Right lobe of liver (tissue), 6 donors: Measurements from ENCODE around the gene OAS1. TPM values are rescaled to one million over a fixed set of nuclear protein-coding genes. Genes with fewer than 3 reads are reported as not detected.
A peak's percentile ranks its signal among the peaks of the same experiment; 100 is the strongest.

ENCODE experiments used
- ATAC-seq, 4 donors: fragments of 200-7000 bp; cut with Tn5 transposase; one replicate each; pipeline ENCODE4 v1.9.1; 2020; ENCODE audit warnings: mild to moderate bottlenecking in 4 of 4, moderate library complexity in 4 of 4
- DNase-seq, 3 donors: peaks; one replicate each; pipeline ENCODE4 v3.0.0-alpha.2; 2020
- H3K27ac ChIP-seq, 3 donors: fragments of 200-600 bp; one replicate each; pipeline ENCODE4 v1.8.0; 2022
- H3K27me3 ChIP-seq, 2 donors: fragments of 200-600 bp; one replicate each; pipeline ENCODE4 v1.8.0; 2022
- H3K36me3 ChIP-seq, 4 donors: fragments of 200-600 bp; sonication (generic) in 1 of 4; one replicate each; pipeline versions ENCODE4 v1.5.1 to v1.8.0; 2017 to 2022; ENCODE audit warnings: control low read depth in 1 of 4
- H3K4me1 ChIP-seq, 4 donors: fragments of 200-600 bp; sonication (generic) in 1 of 4; one replicate each; pipeline versions ENCODE4 v1.5.1 to v1.8.0; 2017 to 2022; ENCODE audit warnings: control low read depth in 1 of 4
- H3K4me3 ChIP-seq, 3 donors: fragments of 200-600 bp; one replicate each; pipeline ENCODE4 v1.8.0; 2022
- H3K9me3 ChIP-seq, 4 donors: fragments of 200-600 bp; sonication (generic) in 1 of 4; one replicate each; pipeline versions ENCODE4 v1.5.1 to v1.8.0; 2017 to 2022; ENCODE audit warnings: control low read depth in 1 of 4
- POLR2A ChIP-seq: fragments of 450-650 bp; IDR thresholded peaks from one replicate; pipeline ENCODE4 v1.6.1; 2017; ENCODE audit warnings: antibody characterized with exemption, mild to moderate bottlenecking
- WGBS: methylation state at CpG from one replicate; pipeline ENCODE4 v1.1.6; 2018; ENCODE audit warnings: low coverage, low lambda C conversion rate; ENCODE audit not compliant: insufficient coverage; ENCODE audit errors: missing lambda C conversion rate; 5-methylcytosine and 5-hydroxymethylcytosine counted together
- intact Hi-C, 2 donors: fragments of 100-400 bp; cut with DNase I; formaldehyde crosslinking; loops; one replicate each; pipeline versions ENCODE4 v1.11.2 to v1.14.1; 2022
- total RNA-seq, 6 experiments: library from RNA; depleted of rRNA in 2 of 6; stranded (reverse); fragments of >200 nt in 2 of 6; fragmentation: NEBNext Ultra II Directional in 3 of 6; extraction: Animal tissue kit (Norgen Biotek cat#: 25700) in 3 of 6; gene quantifications; one replicate each; pipeline versions ENCODE4 v1.1.0 to v1.2.4, GENCODE V29; 2016 to 2023
- TF ChIP-seq, protein P1 (sequence below), 4 donors: fragments of 200-600 bp in 3 of 4; fragments of 450-650 bp in 1 of 4; IDR thresholded peaks; one replicate each; pipeline versions ENCODE4 v1.5.1 to v1.8.0; 2016 to 2022; ENCODE audit warnings: antibody characterized with exemption in 4 of 4, mild to moderate bottlenecking in 2 of 4
- donor health status: DM: no; HTN: yes; CAD: no.
- donor health status: DM: no; HTN: no; CAD: no.
- donor health status: DM: no; HTN: no; CAD: no.
- donor health status: DM: no; HTN: yes; CAD: no.
- donor health status: DM: no; HTN: yes; CAD: no.

The OAS1 gene
- total RNA-seq, 6 experiments from 2014 or later, result 19.2 to 23.0 (median 22.5) TPM

DNA sequence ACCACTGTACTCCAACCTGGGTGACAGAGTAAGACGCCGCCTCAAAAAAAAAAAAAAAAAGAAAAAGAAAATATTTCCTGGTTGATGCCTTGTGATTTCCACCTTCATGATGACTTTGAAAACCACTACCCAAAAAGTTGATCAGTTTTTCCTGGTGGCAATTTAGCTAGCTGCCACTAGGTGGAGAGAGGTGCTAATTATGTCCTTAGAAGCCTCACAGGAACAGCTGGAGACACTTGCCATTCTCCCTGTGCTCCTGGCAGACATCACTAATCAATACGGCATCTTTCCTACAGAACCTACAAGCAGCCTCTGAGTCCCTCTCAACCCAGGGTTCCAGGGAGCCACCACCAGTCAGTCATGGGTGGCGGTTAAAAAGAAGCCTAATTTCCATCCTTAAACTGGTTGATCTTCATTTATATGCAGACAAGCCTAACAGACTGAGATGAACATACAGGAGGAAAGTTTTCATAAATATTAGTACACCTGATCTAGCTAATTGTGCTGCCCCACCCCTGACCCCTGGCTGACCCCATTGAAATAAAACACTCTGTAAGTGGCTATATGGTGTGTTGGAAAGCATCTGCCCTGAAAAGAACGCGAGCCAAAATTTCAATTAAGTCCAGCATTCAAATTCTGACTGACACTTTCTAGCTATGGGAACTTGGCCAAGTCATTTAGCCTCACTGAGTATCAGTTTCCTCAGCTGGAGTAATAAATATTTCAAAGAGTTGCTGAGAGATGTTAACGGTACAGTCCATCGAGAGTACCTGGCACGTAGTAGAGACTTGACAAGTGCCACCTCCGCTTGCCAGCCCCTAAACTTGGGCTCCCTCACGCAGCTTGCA, 6.2 kb upstream of the OAS1 start:
- intact Hi-C loops, result no loop called here

DNA sequence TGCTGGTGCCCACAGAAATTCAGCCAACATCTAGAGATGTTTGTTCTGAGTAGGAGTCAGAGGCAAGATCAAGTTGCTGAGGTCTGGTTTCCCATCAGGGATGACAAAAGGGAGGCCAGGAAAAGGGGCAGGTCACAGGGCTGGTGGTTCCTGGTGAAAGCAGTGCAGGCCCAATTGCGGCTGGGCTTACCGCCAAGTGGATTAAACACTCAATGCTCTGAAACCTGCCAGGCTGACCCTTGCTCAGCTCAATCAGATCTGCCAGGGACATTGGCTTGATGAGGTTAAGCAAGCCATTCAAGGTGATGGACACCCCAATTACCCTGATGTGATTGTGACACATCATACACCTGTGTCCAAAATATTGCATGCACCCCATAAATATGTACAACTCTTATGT, 5.5 kb upstream of the OAS1 start:
- no peaks in the 10 kb centered on the region for H3K27me3 ChIP-seq
- 29% methylated on average over 1 of the region's 2 CpGs for WGBS
- peaks cover 0 to 25% (median 14%) of the 10 kb centered on the region in 4 donors for H3K4me1 ChIP-seq
- intact Hi-C loops, result no loop called here
- no peaks in the 10 kb centered on the region for H3K36me3 ChIP-seq
- no peaks in the 10 kb centered on the region for H3K9me3 ChIP-seq
- TF ChIP-seq, protein P1, sequence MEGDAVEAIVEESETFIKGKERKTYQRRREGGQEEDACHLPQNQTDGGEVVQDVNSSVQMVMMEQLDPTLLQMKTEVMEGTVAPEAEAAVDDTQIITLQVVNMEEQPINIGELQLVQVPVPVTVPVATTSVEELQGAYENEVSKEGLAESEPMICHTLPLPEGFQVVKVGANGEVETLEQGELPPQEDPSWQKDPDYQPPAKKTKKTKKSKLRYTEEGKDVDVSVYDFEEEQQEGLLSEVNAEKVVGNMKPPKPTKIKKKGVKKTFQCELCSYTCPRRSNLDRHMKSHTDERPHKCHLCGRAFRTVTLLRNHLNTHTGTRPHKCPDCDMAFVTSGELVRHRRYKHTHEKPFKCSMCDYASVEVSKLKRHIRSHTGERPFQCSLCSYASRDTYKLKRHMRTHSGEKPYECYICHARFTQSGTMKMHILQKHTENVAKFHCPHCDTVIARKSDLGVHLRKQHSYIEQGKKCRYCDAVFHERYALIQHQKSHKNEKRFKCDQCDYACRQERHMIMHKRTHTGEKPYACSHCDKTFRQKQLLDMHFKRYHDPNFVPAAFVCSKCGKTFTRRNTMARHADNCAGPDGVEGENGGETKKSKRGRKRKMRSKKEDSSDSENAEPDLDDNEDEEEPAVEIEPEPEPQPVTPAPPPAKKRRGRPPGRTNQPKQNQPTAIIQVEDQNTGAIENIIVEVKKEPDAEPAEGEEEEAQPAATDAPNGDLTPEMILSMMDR (IDR thresholded peaks at IDR 0.05), result no peak
- TF ChIP-seq POLR2A, result no peak
- peak; percentile 90 to 94 (median 90) for ATAC-seq
- DNase-seq, result peak; percentile 85 to 92 (median 87)
- H3K4me3 ChIP-seq, result no peak overlapping the region
- peak overlapping the region in 1 of 3 donors; percentile 30 for H3K27ac ChIP-seq

More for the DNA sequence above, 6.2 kb upstream of the OAS1 start:
- H3K9me3 ChIP-seq, result no peaks in the 10 kb centered on the region
- H3K36me3 ChIP-seq, result no peaks in the 10 kb centered on the region
- WGBS, result 61% methylated on average over 10 of the region's 11 CpGs
- TF ChIP-seq POLR2A, result no peak
- TF ChIP-seq, protein P1 (IDR thresholded peaks at IDR 0.05), result peak; percentile 61 to 76 (median 64)
- H3K4me3 ChIP-seq, result no peak overlapping the region
- peak overlapping the region in 1 of 3 donors; percentile 30 for H3K27ac ChIP-seq
- no peaks in the 10 kb centered on the region for H3K27me3 ChIP-seq
- ATAC-seq, result peak; percentile 65 to 80 (median 75)
- peaks cover 0 to 17% (median 8%) of the 10 kb centered on the region in 4 donors for H3K4me1 ChIP-seq
- DNase-seq, result no peak

DNA sequence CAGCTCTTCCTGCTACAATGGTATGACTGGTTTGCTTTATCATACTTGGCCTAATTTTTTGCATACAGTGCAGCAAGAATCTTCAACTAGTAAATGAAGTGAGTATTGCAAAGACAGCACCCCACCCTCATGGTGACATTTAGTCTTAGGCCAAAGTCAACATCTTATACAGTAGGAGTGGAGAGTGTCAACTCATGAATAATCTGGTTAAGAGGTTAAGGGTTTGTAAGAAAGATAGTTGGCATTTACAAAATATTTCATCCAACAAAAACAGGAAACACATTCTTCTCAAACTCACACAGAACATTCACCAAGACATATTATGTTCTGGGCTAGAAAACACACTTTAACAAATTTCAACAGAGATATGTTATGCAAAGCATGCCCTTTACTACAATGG, 2.2 kb upstream of the OAS1 start:
- Histone ChIP-seq H3K4me1 (peaks cover 0 to 45% (median 21%) of the 10 kb centered on the region in 4 donors), H3K9me3 (no peaks in the 10 kb centered on the region), H3K4me3 (no peak overlapping the region), H3K36me3 (no peaks in the 10 kb centered on the region), H3K27ac (no peak overlapping the region), H3K27me3 (no peaks in the 10 kb centered on the region)
- ATAC-seq, result no peak
- TF ChIP-seq POLR2A, result no peak
- DNase-seq, result no peak
- intact Hi-C loops, result no loop called here

DNA sequence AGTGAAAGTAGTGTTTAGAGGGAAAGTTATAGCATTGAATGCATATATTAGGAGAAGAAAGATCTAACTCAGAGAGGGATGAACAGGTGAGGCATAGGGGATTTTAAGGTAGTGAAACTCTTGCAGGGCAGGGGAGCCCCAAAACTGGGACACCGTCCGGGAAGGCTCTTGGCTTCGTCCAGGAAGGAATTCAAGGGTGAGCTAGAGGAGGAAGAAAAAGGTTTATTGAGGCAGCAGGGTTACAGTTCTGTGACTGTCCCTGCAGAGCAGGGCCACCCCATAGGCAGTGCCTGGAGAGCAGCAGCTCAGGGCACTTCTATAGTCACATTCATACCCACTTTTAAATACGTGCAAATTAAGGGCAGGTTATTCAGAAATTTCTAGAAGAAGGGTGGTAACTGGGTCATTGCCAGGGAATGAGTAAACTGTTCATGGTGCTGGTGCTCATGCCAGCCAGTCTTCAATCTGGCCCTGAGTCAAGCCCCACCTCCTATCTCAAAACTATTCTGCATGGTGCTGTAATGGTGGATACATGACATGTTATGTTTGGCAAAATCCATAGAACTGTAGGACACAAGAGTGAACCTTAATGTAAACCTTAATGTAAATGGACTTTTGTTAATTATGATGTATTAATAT, 1.2 kb upstream of the OAS1 start:
- ATAC-seq (peak in 2 of 4 donors; percentile 17 to 22), DNase-seq (peak in 1 of 3 donors; percentile 54)
- whole genome bisulfite sequencing, result 32% methylated on average over 4 of the region's 4 CpGs
- Histone ChIP-seq H3K4me1 (peaks cover 0 to 42% (median 21%) of the 10 kb centered on the region in 4 donors), H3K9me3 (no peaks in the 10 kb centered on the region), H3K27me3 (no peaks in the 10 kb centered on the region), H3K36me3 (no peaks in the 10 kb centered on the region), H3K4me3 (no peak overlapping the region), H3K27ac (peak overlapping the region; percentile 43 to 88 (median 54))
- TF ChIP-seq, protein P1 (IDR thresholded peaks at IDR 0.05), result no peak
- no peak for TF ChIP-seq POLR2A
- intact Hi-C loops, result no loop called here
